ENCODE results near the gene PTN.
"Not testable (repeated sequence)": the region's sequence is repeated elsewhere in the genome, so short reads cannot be mapped to it uniquely, and the experiment has no call there.

Gene PTN

DNA sequence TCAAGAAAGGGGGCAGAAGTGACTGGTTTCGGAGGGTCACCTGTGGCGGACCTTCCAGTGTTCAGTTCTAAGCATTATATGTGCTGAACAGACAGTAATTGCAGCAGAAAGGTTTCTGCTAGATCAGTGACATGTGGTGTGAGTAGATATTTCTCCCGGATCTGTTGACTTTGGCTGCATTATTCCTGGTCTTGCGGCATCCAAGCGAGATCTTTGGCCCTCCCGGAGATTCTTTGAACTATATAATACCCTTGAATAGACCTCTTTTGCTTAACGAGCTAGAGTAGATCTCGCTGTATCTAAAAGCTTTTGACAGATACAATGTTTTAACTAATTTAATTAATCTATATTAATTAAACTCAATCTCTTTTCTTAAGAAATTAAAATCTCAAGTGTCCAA, 99.8 kb downstream of the PTN start:
- Histone ChIP-seq H3K27me3 (ENCODE audit: control insufficient read depth in 2 of 2, insufficient read depth in 2 of 2, low read length in 2 of 2) (no peaks in the 10 kb centered on the region), H3K9me3 (ENCODE audit: control insufficient read depth in 2 of 2, low read length in 2 of 2) (no peaks in the 10 kb centered on the region), H3K9ac (ENCODE audit: low read depth in 1 of 2, low read length in 2 of 2) (no peak overlapping the region), H3K36me3 (ENCODE audit: control insufficient read depth in 2 of 2, insufficient read depth in 2 of 2, low read length in 2 of 2) (no peaks in the 10 kb centered on the region), H3K4me3 (ENCODE audit: low read length in 2 of 2) (no peak overlapping the region), H3K27ac (ENCODE audit: low read depth in 2 of 2, low read length in 2 of 2) (no peak overlapping the region), H3K4me1 (ENCODE audit: control insufficient read depth in 2 of 2, insufficient read depth in 2 of 2, low read length in 2 of 2) (no peaks in the 10 kb centered on the region)

GRCh38 chr7:137242616-137243015, 100.9 kb downstream of the PTN start:
- Histone ChIP-seq H3K27me3 (ENCODE audit: control insufficient read depth in 2 of 2, insufficient read depth in 2 of 2, low read length in 2 of 2) (no peaks in the 10 kb centered on the region), H3K4me1 (ENCODE audit: control insufficient read depth in 2 of 2, insufficient read depth in 2 of 2, low read length in 2 of 2) (no peaks in the 10 kb centered on the region), H3K27ac (ENCODE audit: low read depth in 2 of 2, low read length in 2 of 2) (no peak overlapping the region), H3K9me3 (ENCODE audit: control insufficient read depth in 2 of 2, low read length in 2 of 2) (no peaks in the 10 kb centered on the region), H3K36me3 (ENCODE audit: control insufficient read depth in 2 of 2, insufficient read depth in 2 of 2, low read length in 2 of 2) (no peaks in the 10 kb centered on the region), H3K9ac (ENCODE audit: low read depth in 1 of 2, low read length in 2 of 2) (no peak overlapping the region), H3K4me3 (ENCODE audit: low read length in 2 of 2) (no peak overlapping the region)

DNA sequence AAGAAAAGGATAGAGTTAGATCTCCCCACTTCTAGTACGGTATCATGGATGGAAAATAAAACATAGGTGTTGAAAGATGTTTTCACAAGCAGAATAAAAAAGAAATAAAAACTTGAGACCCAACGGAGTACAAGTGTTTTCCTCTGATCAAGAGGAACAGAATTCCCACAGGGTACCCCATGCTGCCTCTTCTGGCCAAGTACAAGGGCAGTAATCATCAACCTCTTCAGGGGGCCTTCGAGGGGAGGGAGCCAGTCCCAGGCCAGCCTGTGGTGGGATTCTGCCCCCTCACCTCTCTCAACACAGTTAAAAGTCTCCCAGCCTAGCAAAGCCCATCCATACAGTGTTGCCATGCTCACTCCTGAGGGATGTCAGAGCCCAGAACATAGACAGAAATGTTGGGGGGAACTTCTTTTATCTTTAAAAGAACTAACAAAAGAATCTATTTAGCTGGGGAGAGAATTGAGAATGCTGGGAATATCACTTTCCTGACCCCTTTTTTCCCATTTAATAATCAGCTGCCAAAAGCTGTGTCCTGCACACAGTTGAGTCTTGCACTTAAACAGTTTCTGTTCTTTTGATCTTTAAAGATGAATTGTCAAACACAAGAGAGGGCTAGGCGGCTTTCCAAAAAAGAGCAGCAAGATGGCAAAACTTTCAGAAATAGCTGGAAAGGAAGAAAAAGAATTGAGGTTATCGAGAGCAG, 101.7 kb downstream of the PTN start:
- Histone ChIP-seq H3K9me3 (ENCODE audit: control insufficient read depth in 2 of 2, low read length in 2 of 2) (no peaks in the 10 kb centered on the region), H3K27me3 (ENCODE audit: control insufficient read depth in 2 of 2, insufficient read depth in 2 of 2, low read length in 2 of 2) (no peaks in the 10 kb centered on the region), H3K36me3 (ENCODE audit: control insufficient read depth in 2 of 2, insufficient read depth in 2 of 2, low read length in 2 of 2) (no peaks in the 10 kb centered on the region), H3K4me3 (ENCODE audit: low read length in 2 of 2) (no peak overlapping the region), H3K9ac (ENCODE audit: low read depth in 1 of 2, low read length in 2 of 2) (no peak overlapping the region), H3K4me1 (ENCODE audit: control insufficient read depth in 2 of 2, insufficient read depth in 2 of 2, low read length in 2 of 2) (no peaks in the 10 kb centered on the region), H3K27ac (ENCODE audit: low read depth in 2 of 2, low read length in 2 of 2) (no peak overlapping the region)

GRCh38 chr7:137239186-137239585, 104.3 kb downstream of the PTN start:
- H3K27me3 ChIP-seq (ENCODE audit: control insufficient read depth in 2 of 2, insufficient read depth in 2 of 2, low read length in 2 of 2); H3K36me3 ChIP-seq (ENCODE audit: control insufficient read depth in 2 of 2, insufficient read depth in 2 of 2, low read length in 2 of 2); H3K4me1 ChIP-seq (ENCODE audit: control insufficient read depth in 2 of 2, insufficient read depth in 2 of 2, low read length in 2 of 2); H3K9me3 ChIP-seq (ENCODE audit: control insufficient read depth in 2 of 2, low read length in 2 of 2); H3K9ac ChIP-seq (ENCODE audit: low read depth in 1 of 2, low read length in 2 of 2); H3K27ac ChIP-seq (ENCODE audit: low read depth in 2 of 2, low read length in 2 of 2); H3K4me3 ChIP-seq (ENCODE audit: low read length in 2 of 2): not testable (repeated sequence)

GRCh38 chr7:137235434-137235833, 108.1 kb downstream of the PTN start:
- no peaks in the 10 kb centered on the region for H3K4me1 ChIP-seq (ENCODE audit: control insufficient read depth in 2 of 2, insufficient read depth in 2 of 2, low read length in 2 of 2)
- no peaks in the 10 kb centered on the region for H3K36me3 ChIP-seq (ENCODE audit: control insufficient read depth in 2 of 2, insufficient read depth in 2 of 2, low read length in 2 of 2)
- no peak overlapping the region for H3K4me3 ChIP-seq (ENCODE audit: low read length in 2 of 2)
- H3K27me3 ChIP-seq (ENCODE audit: control insufficient read depth in 2 of 2, insufficient read depth in 2 of 2, low read length in 2 of 2): no peaks in the 10 kb centered on the region
- no peak overlapping the region for H3K9ac ChIP-seq (ENCODE audit: low read depth in 1 of 2, low read length in 2 of 2)
- H3K27ac ChIP-seq (ENCODE audit: low read depth in 2 of 2, low read length in 2 of 2): no peak overlapping the region
- no peaks in the 10 kb centered on the region for H3K9me3 ChIP-seq (ENCODE audit: control insufficient read depth in 2 of 2, low read length in 2 of 2)

GRCh38 chr7:137231167-137231566, 112.4 kb downstream of the PTN start:
- no peaks in the 10 kb centered on the region for H3K9me3 ChIP-seq (ENCODE audit: control insufficient read depth in 2 of 2, low read length in 2 of 2)
- no peaks in the 10 kb centered on the region for H3K27me3 ChIP-seq (ENCODE audit: control insufficient read depth in 2 of 2, insufficient read depth in 2 of 2, low read length in 2 of 2)
- H3K9ac ChIP-seq (ENCODE audit: low read depth in 1 of 2, low read length in 2 of 2): no peak overlapping the region
- no peaks in the 10 kb centered on the region for H3K4me1 ChIP-seq (ENCODE audit: control insufficient read depth in 2 of 2, insufficient read depth in 2 of 2, low read length in 2 of 2)
- no peaks in the 10 kb centered on the region for H3K36me3 ChIP-seq (ENCODE audit: control insufficient read depth in 2 of 2, insufficient read depth in 2 of 2, low read length in 2 of 2)
- H3K4me3 ChIP-seq (ENCODE audit: low read length in 2 of 2): no peak overlapping the region
- H3K27ac ChIP-seq (ENCODE audit: low read depth in 2 of 2, low read length in 2 of 2): no peak overlapping the region

GRCh38 chr7:137221467-137221866, 122.1 kb downstream of the PTN start:
- Histone ChIP-seq H3K27ac (ENCODE audit: low read depth in 2 of 2, low read length in 2 of 2) (no peak overlapping the region), H3K9ac (ENCODE audit: low read depth in 1 of 2, low read length in 2 of 2) (no peak overlapping the region), H3K9me3 (ENCODE audit: control insufficient read depth in 2 of 2, low read length in 2 of 2) (no peaks in the 10 kb centered on the region), H3K27me3 (ENCODE audit: control insufficient read depth in 2 of 2, insufficient read depth in 2 of 2, low read length in 2 of 2) (no peaks in the 10 kb centered on the region), H3K36me3 (ENCODE audit: control insufficient read depth in 2 of 2, insufficient read depth in 2 of 2, low read length in 2 of 2) (no peaks in the 10 kb centered on the region), H3K4me3 (ENCODE audit: low read length in 2 of 2) (no peak overlapping the region), H3K4me1 (ENCODE audit: control insufficient read depth in 2 of 2, insufficient read depth in 2 of 2, low read length in 2 of 2) (no peaks in the 10 kb centered on the region)

- Histone ChIP-seq H3K9me3 (ENCODE audit: control insufficient read depth in 2 of 2, low read length in 2 of 2) (peaks cover 0 to 4% of the 10 kb centered on the region in 2 donors), H3K9ac (ENCODE audit: low read depth in 1 of 2, low read length in 2 of 2) (no peak overlapping the region), H3K4me1 (ENCODE audit: control insufficient read depth in 2 of 2, insufficient read depth in 2 of 2, low read length in 2 of 2) (no peaks in the 10 kb centered on the region), H3K27ac (ENCODE audit: low read depth in 2 of 2, low read length in 2 of 2) (no peak overlapping the region), H3K27me3 (ENCODE audit: control insufficient read depth in 2 of 2, insufficient read depth in 2 of 2, low read length in 2 of 2) (no peaks in the 10 kb centered on the region), H3K4me3 (ENCODE audit: low read length in 2 of 2) (no peak overlapping the region), H3K36me3 (ENCODE audit: control insufficient read depth in 2 of 2, insufficient read depth in 2 of 2, low read length in 2 of 2) (no peaks in the 10 kb centered on the region)
Observed at GRCh38 chr7:137213744-137214143, 129.8 kb downstream of the PTN start.

DNA sequence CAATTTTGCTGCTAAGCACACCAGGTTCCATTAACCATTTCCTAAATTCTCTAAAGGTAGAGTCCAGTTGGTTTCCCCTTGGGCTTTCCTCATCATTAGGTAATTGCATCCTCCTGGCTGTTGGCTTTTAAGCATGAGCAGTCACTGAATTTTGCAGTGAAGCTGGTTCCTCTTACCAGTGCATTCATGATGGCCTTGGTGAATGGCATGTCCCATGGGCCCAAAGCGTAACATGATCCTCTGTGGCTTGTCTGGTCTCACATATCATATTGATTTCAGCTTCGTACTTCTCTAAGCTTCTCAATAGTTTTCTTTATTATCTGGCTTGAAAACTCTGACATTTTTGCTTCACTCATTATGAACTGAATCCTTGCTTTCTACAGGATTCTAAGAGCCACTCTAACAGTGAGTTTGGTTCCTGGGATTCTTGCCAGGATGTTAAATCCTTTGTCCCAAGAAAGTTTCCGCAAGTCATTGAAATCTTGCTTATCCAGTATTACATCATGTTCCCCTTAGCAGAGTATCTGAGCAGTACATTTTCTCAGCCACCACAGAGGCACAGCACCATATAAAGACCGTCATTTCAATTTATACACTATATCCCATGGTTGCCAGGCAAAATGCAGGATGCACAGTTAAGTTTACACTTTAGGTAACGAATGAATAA, 134.2 kb downstream of the PTN start:
- no peak overlapping the region for H3K9ac ChIP-seq (ENCODE audit: low read depth in 1 of 2, low read length in 2 of 2)
- peaks cover 0 to 4% of the 10 kb centered on the region in 2 donors for H3K9me3 ChIP-seq (ENCODE audit: control insufficient read depth in 2 of 2, low read length in 2 of 2)
- no peak overlapping the region for H3K27ac ChIP-seq (ENCODE audit: low read depth in 2 of 2, low read length in 2 of 2)
- no peaks in the 10 kb centered on the region for H3K27me3 ChIP-seq (ENCODE audit: control insufficient read depth in 2 of 2, insufficient read depth in 2 of 2, low read length in 2 of 2)
- no peak overlapping the region for H3K4me3 ChIP-seq (ENCODE audit: low read length in 2 of 2)
- H3K36me3 ChIP-seq (ENCODE audit: control insufficient read depth in 2 of 2, insufficient read depth in 2 of 2, low read length in 2 of 2): no peaks in the 10 kb centered on the region
- H3K4me1 ChIP-seq (ENCODE audit: control insufficient read depth in 2 of 2, insufficient read depth in 2 of 2, low read length in 2 of 2): no peaks in the 10 kb centered on the region

DNA sequence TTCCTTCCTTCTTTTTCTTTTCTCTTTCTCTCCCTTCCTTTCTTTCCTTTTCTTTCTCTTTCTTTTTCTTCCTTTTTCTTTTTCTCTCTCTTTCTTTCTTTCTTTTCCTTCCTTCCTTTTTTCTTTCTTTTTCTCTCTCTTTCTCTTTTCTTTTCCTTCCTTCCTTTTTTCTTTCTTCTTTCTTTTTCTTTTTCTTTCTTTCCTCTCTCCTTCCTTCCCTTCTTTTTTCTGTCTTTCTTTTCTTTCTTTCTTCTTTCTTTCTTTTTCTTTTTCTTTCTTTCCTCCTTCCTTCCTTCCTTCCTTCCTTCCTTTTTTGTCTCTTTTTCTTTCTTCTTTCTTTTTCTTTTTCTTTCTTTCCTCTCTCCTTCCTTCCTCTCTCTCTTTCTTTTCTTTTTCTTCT, 136.8 kb downstream of the PTN start:
- Histone ChIP-seq H3K36me3 (ENCODE audit: control insufficient read depth in 2 of 2, insufficient read depth in 2 of 2, low read length in 2 of 2) (no peaks in the 10 kb centered on the region), H3K9ac (ENCODE audit: low read depth in 1 of 2, low read length in 2 of 2) (no peak overlapping the region), H3K4me3 (ENCODE audit: low read length in 2 of 2) (no peak overlapping the region), H3K9me3 (ENCODE audit: control insufficient read depth in 2 of 2, low read length in 2 of 2) (peaks cover 0 to 4% of the 10 kb centered on the region in 2 donors), H3K4me1 (ENCODE audit: control insufficient read depth in 2 of 2, insufficient read depth in 2 of 2, low read length in 2 of 2) (no peaks in the 10 kb centered on the region), H3K27ac (ENCODE audit: low read depth in 2 of 2, low read length in 2 of 2) (no peak overlapping the region), H3K27me3 (ENCODE audit: control insufficient read depth in 2 of 2, insufficient read depth in 2 of 2, low read length in 2 of 2) (no peaks in the 10 kb centered on the region)
